HFFc6 (cell line): ENCODE measurements around the gene NFAT5. TPM values are rescaled to one million over a fixed set of nuclear protein-coding genes. Genes with fewer than 3 reads are reported as not detected.

Experiments
- DNase-seq: peaks from one replicate; pipeline ENCODE4 v3.0.0-alpha.2; 2018
- H3K27ac Mint-ChIP-seq: 2 replicates; pipeline ENCODE4 v1.8.0; 2020; ENCODE audit warnings: mild to moderate bottlenecking, mixed read lengths
- H3K27me3 Mint-ChIP-seq: 2 replicates; pipeline ENCODE4 v1.8.0; 2021; ENCODE audit warnings: mild to moderate bottlenecking, moderate library complexity, mixed read lengths; ENCODE audit not compliant: insufficient read depth
- H3K36me3 Mint-ChIP-seq: 2 replicates; pipeline ENCODE4 v1.8.0; 2021; ENCODE audit warnings: low read depth, mixed read lengths
- H3K4me1 Mint-ChIP-seq: 2 replicates; pipeline ENCODE4 v1.8.0; 2020; ENCODE audit warnings: low read depth, mixed read lengths
- H3K4me3 Mint-ChIP-seq: 2 replicates; pipeline ENCODE4 v1.8.0; 2020; ENCODE audit warnings: mild to moderate bottlenecking, moderate library complexity, mixed read lengths
- H3K9me3 Mint-ChIP-seq: 2 replicates; pipeline ENCODE4 v1.8.0; 2020; ENCODE audit warnings: mild to moderate bottlenecking, mixed read lengths
- total RNA-seq, 6 experiments: library from RNA; stranded (reverse); fragmentation: NEBNext Ultra II Directional; extraction: Animal tissue kit (Norgen Biotek cat#: 25700); gene quantifications; 2 replicates in 1 of 6; 3 replicates in 5 of 6; pipeline ENCODE4 v1.2.3, GENCODE V29; 2021
- TF ChIP-seq, protein P1 (sequence below): fragments of 200-600 bp; sonication (generic); IDR thresholded peaks from 2 replicates; pipeline ENCODE4 v1.5.0; 2021; ENCODE audit warnings: antibody characterized with exemption, mild to moderate bottlenecking

NFAT5 gene
- total RNA-seq, 6 experiments from 2014 or later = 52.0 to 114 (median 63.7) TPM

DNA sequence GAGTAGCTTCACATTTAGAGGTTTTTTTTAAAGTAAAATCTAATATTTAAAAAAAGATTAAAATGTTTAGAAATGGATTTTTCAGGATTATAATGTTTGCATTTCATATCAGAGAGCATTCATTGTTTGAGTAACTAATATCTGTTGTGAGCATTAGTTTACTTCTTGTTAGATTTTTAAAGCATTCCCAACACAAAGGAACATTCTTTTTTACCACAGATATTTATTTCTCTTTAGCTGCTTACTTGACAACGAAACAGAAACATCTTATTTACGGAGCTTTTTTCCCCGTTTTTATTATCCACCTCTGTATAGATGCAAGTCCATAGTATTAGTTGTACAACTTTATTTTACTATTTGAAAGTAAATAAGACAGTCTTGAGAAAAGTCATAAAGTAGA is 53.0 kb downstream of the NFAT5 start:
- no peak for DNase-seq
- no peak overlapping the region for H3K4me3 Mint-ChIP-seq
- H3K27ac Mint-ChIP-seq = peak overlapping the region; percentile 49; the same call in 1 of the 2 replicates
- TF ChIP-seq, protein P1, sequence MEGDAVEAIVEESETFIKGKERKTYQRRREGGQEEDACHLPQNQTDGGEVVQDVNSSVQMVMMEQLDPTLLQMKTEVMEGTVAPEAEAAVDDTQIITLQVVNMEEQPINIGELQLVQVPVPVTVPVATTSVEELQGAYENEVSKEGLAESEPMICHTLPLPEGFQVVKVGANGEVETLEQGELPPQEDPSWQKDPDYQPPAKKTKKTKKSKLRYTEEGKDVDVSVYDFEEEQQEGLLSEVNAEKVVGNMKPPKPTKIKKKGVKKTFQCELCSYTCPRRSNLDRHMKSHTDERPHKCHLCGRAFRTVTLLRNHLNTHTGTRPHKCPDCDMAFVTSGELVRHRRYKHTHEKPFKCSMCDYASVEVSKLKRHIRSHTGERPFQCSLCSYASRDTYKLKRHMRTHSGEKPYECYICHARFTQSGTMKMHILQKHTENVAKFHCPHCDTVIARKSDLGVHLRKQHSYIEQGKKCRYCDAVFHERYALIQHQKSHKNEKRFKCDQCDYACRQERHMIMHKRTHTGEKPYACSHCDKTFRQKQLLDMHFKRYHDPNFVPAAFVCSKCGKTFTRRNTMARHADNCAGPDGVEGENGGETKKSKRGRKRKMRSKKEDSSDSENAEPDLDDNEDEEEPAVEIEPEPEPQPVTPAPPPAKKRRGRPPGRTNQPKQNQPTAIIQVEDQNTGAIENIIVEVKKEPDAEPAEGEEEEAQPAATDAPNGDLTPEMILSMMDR = no peak
- peaks cover 6% of the 10 kb centered on the region for H3K27me3 Mint-ChIP-seq
- H3K4me1 Mint-ChIP-seq = peaks cover 66% of the 10 kb centered on the region
- peaks cover 32% of the 10 kb centered on the region for H3K36me3 Mint-ChIP-seq
- no peaks in the 10 kb centered on the region for H3K9me3 Mint-ChIP-seq

- H3K4me1 Mint-ChIP-seq = peaks cover 58% of the 10 kb centered on the region
- no peaks in the 10 kb centered on the region for H3K9me3 Mint-ChIP-seq
- H3K27ac Mint-ChIP-seq = peak overlapping the region; percentile 49; the same call in 1 of the 2 replicates
- peaks cover 38% of the 10 kb centered on the region for H3K36me3 Mint-ChIP-seq
- peaks cover 6% of the 10 kb centered on the region for H3K27me3 Mint-ChIP-seq
- TF ChIP-seq, protein P1 = no peak
- no peak overlapping the region for H3K4me3 Mint-ChIP-seq
- DNase-seq = no peak
These were observed 53.7 kb downstream of the NFAT5 start for GRCh38 chr16:69619514-69619913.

GRCh38 chr16:69620573-69620972 is 54.8 kb downstream of the NFAT5 start:
- Mint-ChIP-seq H3K4me1 (peaks cover 52% of the 10 kb centered on the region), H3K9me3 (no peaks in the 10 kb centered on the region), H3K27me3 (peaks cover 6% of the 10 kb centered on the region), H3K36me3 (peaks cover 33% of the 10 kb centered on the region), H3K4me3 (no peak overlapping the region; the same call in 1 of the 2 replicates), H3K27ac (peak overlapping the region; percentile 37)
- TF ChIP-seq, protein P1 = no peak
- DNase-seq = no peak

DNA sequence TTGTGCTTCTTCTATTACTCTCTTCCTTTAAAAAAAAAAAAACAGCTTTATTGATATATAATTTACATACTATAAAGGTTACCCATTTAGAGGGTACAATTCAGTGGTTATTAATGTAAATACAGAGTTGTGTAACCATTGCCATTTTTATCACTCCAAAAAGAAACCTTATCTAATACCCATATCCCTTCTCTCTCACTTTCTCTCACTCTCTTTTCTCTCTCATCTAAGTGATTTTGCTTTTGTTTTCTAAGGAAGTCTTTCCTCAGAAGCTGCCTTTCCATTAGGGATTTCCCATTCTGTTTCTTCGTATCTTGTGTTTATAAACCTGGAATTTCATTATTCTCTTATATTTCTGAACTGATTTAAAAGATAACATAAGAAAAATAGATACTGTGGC is 55.5 kb downstream of the NFAT5 start:
- Mint-ChIP-seq H3K4me3 (no peak overlapping the region), H3K27me3 (peaks cover 6% of the 10 kb centered on the region), H3K9me3 (no peaks in the 10 kb centered on the region), H3K36me3 (peaks cover 30% of the 10 kb centered on the region), H3K27ac (no peak overlapping the region), H3K4me1 (peaks cover 49% of the 10 kb centered on the region)
- no peak for DNase-seq
- TF ChIP-seq, protein P1 = no peak

- Mint-ChIP-seq H3K9me3 (no peaks in the 10 kb centered on the region), H3K4me1 (peaks cover 18% of the 10 kb centered on the region), H3K27me3 (peaks cover 8% of the 10 kb centered on the region), H3K27ac (peak overlapping the region; percentile 38), H3K4me3 (no peak overlapping the region), H3K36me3 (peaks cover 34% of the 10 kb centered on the region)
- no peak for DNase-seq
- TF ChIP-seq, protein P1 = no peak
These were observed 60.5 kb downstream of the NFAT5 start for GRCh38 chr16:69626256-69626655.

GRCh38 chr16:69632828-69633227 is 67.1 kb downstream of the NFAT5 start:
- peaks cover 27% of the 10 kb centered on the region for H3K9me3 Mint-ChIP-seq
- no peak overlapping the region for H3K27ac Mint-ChIP-seq
- peaks cover 6% of the 10 kb centered on the region; the same call in 1 of the 2 replicates for H3K4me1 Mint-ChIP-seq
- H3K4me3 Mint-ChIP-seq = no peak overlapping the region
- peaks cover 53% of the 10 kb centered on the region for H3K36me3 Mint-ChIP-seq
- peaks cover 19% of the 10 kb centered on the region for H3K27me3 Mint-ChIP-seq
- DNase-seq = no peak
- TF ChIP-seq, protein P1 = no peak
